Lung (tissue), 12 donors: ENCODE results near the gene OR52W1. TPM values are rescaled to one million over a fixed set of nuclear protein-coding genes. Genes with fewer than 3 reads are reported as not detected.
"Not testable (repeated sequence)": the region's sequence is repeated elsewhere in the genome, so short reads cannot be mapped to it uniquely, and the experiment has no call there.

Experiments
- ATAC-seq: fragments of 200-7000 bp; cut with Tn5 transposase; one replicate; pipeline ENCODE4 v1.9.1; 2020; ENCODE audit warnings: moderate number of reproducible peaks; ENCODE audit not compliant: insufficient read depth, low FRiP score
- DNase-seq, 3 donors: peaks; one replicate each; pipeline ENCODE4 v3.0.0-alpha.2; 2013 to 2017
- H3K27ac ChIP-seq, 2 donors: one replicate each; pipeline ENCODE4 v1.5.1; 2013; ENCODE audit warnings: mild to moderate bottlenecking in 2 of 2, moderate library complexity in 2 of 2, control low read depth in 1 of 2, inconsistent platforms in 1 of 2, low read depth in 1 of 2, low read length in 1 of 2
- H3K27me3 ChIP-seq, 3 donors: one replicate each; pipeline ENCODE4 v1.5.1; 2013; ENCODE audit warnings: low read length in 2 of 3; ENCODE audit not compliant: control insufficient read depth in 3 of 3, insufficient read depth in 3 of 3
- H3K36me3 ChIP-seq, 4 donors: one replicate each; pipeline ENCODE4 v1.5.1; 2013; ENCODE audit warnings: low read length in 4 of 4, mild to moderate bottlenecking in 1 of 4, moderate library complexity in 1 of 4; ENCODE audit not compliant: control insufficient read depth in 4 of 4, insufficient read depth in 4 of 4
- H3K4me1 ChIP-seq, 5 donors: one replicate each; pipeline ENCODE4 v1.5.1; 2013; ENCODE audit warnings: low read length in 5 of 5, mild to moderate bottlenecking in 2 of 5, moderate library complexity in 1 of 5; ENCODE audit not compliant: control insufficient read depth in 5 of 5, insufficient read depth in 5 of 5
- H3K4me3 ChIP-seq: one replicate; pipeline ENCODE4 v1.5.1; 2013; ENCODE audit warnings: mild to moderate bottlenecking, control low read depth, moderate library complexity
- H3K9ac ChIP-seq, 2 donors: one replicate each; pipeline ENCODE4 v1.5.1; 2013; ENCODE audit warnings: low read length in 2 of 2, control low read depth in 1 of 2; ENCODE audit not compliant: insufficient read depth in 1 of 2
- H3K9me3 ChIP-seq, 4 donors: one replicate each; pipeline ENCODE4 v1.5.1; 2013; ENCODE audit warnings: low read length in 3 of 4, mild to moderate bottlenecking in 1 of 4, moderate library complexity in 1 of 4; ENCODE audit not compliant: control insufficient read depth in 4 of 4, insufficient read depth in 3 of 4
- CTCF ChIP-seq: IDR thresholded peaks from 2 replicates; pipeline ENCODE4 v1.5.1; 2012; ENCODE audit warnings: mild to moderate bottlenecking; ENCODE audit errors: control extremely low read depth, extremely low read depth
- WGBS, 2 donors: extraction: QIAGEN DNeasy Blood & Tissue Kit; methylation state at CpG; one replicate each; pipeline ENCODE4 v1.1.7; 2013; 5-methylcytosine and 5-hydroxymethylcytosine counted together
- polyA plus RNA-seq, 2 donors: library from polyadenylated mRNA; stranded (reverse); fragments of 200-250 nt; gene quantifications; one replicate each; pipeline ENCODE4 v1.2.1, GENCODE V29; 2013
- total RNA-seq, 2 donors: library from RNA; depleted of rRNA in 1 of 2; stranded (reverse); fragments of >200 nt in 1 of 2; gene quantifications; one replicate each; pipeline ENCODE4 v1.2.1, GENCODE V29; 2014 to 2021
- donor health status: control.
- donor health status: control.
- donor health status: Bipolar disorder and iron deficiency.
- donor health status: healthy.
- donor health status: DM: yes; HTN: yes; CAD: no.

OR52W1 gene
- total and polyA plus RNA-seq, 4 donors, result not detected

GRCh38 chr11:6240781-6241180, 41.8 kb downstream of the OR52W1 start:
- TF ChIP-seq CTCF, result no peak
- ATAC-seq (no peak), DNase-seq (no peak)
- H3K36me3 ChIP-seq, result no peaks in the 10 kb centered on the region
- no peak overlapping the region for H3K9ac ChIP-seq
- no peaks in the 10 kb centered on the region for H3K27me3 ChIP-seq
- no peaks in the 10 kb centered on the region for H3K4me1 ChIP-seq
- no peak overlapping the region for H3K4me3 ChIP-seq
- 25 to 44% methylated on average over 1 of the region's 1 CpG for WGBS, 2 donors
- no peaks in the 10 kb centered on the region for H3K9me3 ChIP-seq
- H3K27ac ChIP-seq, result no peak overlapping the region

GRCh38 chr11:6241316-6241715, 42.3 kb downstream of the OR52W1 start:
- Histone ChIP-seq H3K9me3 (no peaks in the 10 kb centered on the region), H3K4me1 (no peaks in the 10 kb centered on the region), H3K27me3 (no peaks in the 10 kb centered on the region), H3K27ac (no peak overlapping the region), H3K36me3 (no peaks in the 10 kb centered on the region), H3K4me3 (no peak overlapping the region), H3K9ac (no peak overlapping the region)
- no peak for TF ChIP-seq CTCF
- 91 to 96% methylated on average over 7 of the region's 7 CpGs for WGBS, 2 donors
- DNase-seq (no peak), ATAC-seq (no peak)

GRCh38 chr11:6245536-6245935, 46.5 kb downstream of the OR52W1 start:
- Histone ChIP-seq H3K27me3 (no peaks in the 10 kb centered on the region), H3K9ac (no peak overlapping the region), H3K27ac (no peak overlapping the region), H3K9me3 (no peaks in the 10 kb centered on the region), H3K36me3 (no peaks in the 10 kb centered on the region), H3K4me1 (peaks cover 0 to 6% (median 0%) of the 10 kb centered on the region in 5 donors), H3K4me3 (no peak overlapping the region)
- no peak for TF ChIP-seq CTCF
- DNase-seq, result no peak
- ATAC-seq, result no peak
- WGBS, 2 donors, result 95 to 98% methylated on average over 2 of the region's 2 CpGs

- peaks cover 0 to 9% (median 3%) of the 10 kb centered on the region in 5 donors for H3K4me1 ChIP-seq
- no peak overlapping the region for H3K27ac ChIP-seq
- H3K4me3 ChIP-seq, result no peak overlapping the region
- no peaks in the 10 kb centered on the region for H3K9me3 ChIP-seq
- no peaks in the 10 kb centered on the region for H3K27me3 ChIP-seq
- TF ChIP-seq CTCF, result no peak
- no peak for ATAC-seq
- WGBS, 2 donors, result 65 to 88% methylated on average over 1 of the region's 1 CpG
- H3K9ac ChIP-seq, result no peak overlapping the region
- H3K36me3 ChIP-seq, result no peaks in the 10 kb centered on the region
- DNase-seq, result peak; percentile 36 to 78 (median 68)
Measured at GRCh38 chr11:6248248-6248647, 49.2 kb downstream of the OR52W1 start.

- ATAC-seq, H3K4me3 ChIP-seq, H3K9ac ChIP-seq, H3K27ac ChIP-seq, DNase-seq, H3K27me3 ChIP-seq, H3K4me1 ChIP-seq, H3K9me3 ChIP-seq, H3K36me3 ChIP-seq: not testable (repeated sequence)
- 81 to 95% methylated on average over 3 of the region's 3 CpGs for WGBS, 2 donors
Measured at GRCh38 chr11:6248897-6249296, 49.9 kb downstream of the OR52W1 start.
